Breast epithelium (tissue), 3 donors: ENCODE measurements around the gene ANKDD1B. TPM values are rescaled to one million over a fixed set of nuclear protein-coding genes. Genes with fewer than 3 reads are reported as not detected.

Experiments
- total RNA-seq, 3 donors: library from RNA; depleted of rRNA; stranded (reverse); fragments of >200 nt; gene quantifications; one replicate each; pipeline ENCODE4 v1.1.0, GENCODE V29; 2016

ANKDD1B gene
- total RNA-seq, 3 donors from 2014 or later: 0.66 to 1.4 (median 1.0) TPM

Other genes starting within 250 kb of the ANKDD1B start
- 10 to 100 TPM; 37.7 to 84.0 (median 42.1) TPM for gene CERT1, start 99.8 kb upstream of the ANKDD1B start, total RNA-seq
- 10 to 100 TPM; 44.0 to 58.4 (median 44.9) TPM for gene POLK, start 99.6 kb upstream of the ANKDD1B start, total RNA-seq
- 10 to 100 TPM in 2 of 3 donors, 1 to 10 TPM in 1; 8.2 to 22.9 (median 18.9) TPM for gene POC5, start 106.0 kb downstream of the ANKDD1B start, total RNA-seq